SK-N-SH (cell line): ENCODE results near the gene ADAMTS2. TPM values are rescaled to one million over a fixed set of nuclear protein-coding genes. Genes with fewer than 3 reads are reported as not detected.

Experiments
- CTCF ChIA-PET: fragments of 300-600, 350-600 bp; formaldehyde crosslinking; extraction: SDS; loops from one replicate; lab custom pipeline; 2021; lab: Yijun Ruan, JAX
- POLR2A ChIA-PET: fragments of 350-600 bp; sonication (Branson Sonifier 250); formaldehyde crosslinking; extraction: SDS; loops from one replicate; lab custom pipeline; 2020; ENCODE audit warnings: antibody characterized with exemption, inconsistent platforms; lab: Yijun Ruan, JAX
- DNase-seq: peaks from one replicate; pipeline ENCODE4 v3.0.0; 2012
- H2AFZ ChIP-seq: fragments of 200-600 bp; sonication (generic); 2 replicates; pipeline ENCODE4 v1.8.1; 2016; ENCODE audit warnings: antibody characterized with exemption, mild to moderate bottlenecking, low read depth
- H3F3A ChIP-seq: fragments of 200-600 bp; sonication (generic); replicated peaks from 2 replicates; pipeline ENCODE3; 2016; ENCODE audit warnings: antibody characterized with exemption, mild to moderate bottlenecking; ENCODE audit not compliant: insufficient read depth
- H3K27ac ChIP-seq, 2 experiments: fragments of 200-500 bp in 1 of 2; fragments of 200-600 bp in 1 of 2; sonication (Bioruptor generic) in 1 of 2; sonication (generic), shearing (Covaris generic) in 1 of 2; 2 replicates each; pipeline versions ENCODE4 v1.5.1 to v1.6.1; 2014 to 2016; ENCODE audit warnings: low read depth in 2 of 2, inconsistent platforms in 1 of 2, low read length in 1 of 2, mild to moderate bottlenecking in 1 of 2, mixed read lengths in 1 of 2
- H3K27me3 ChIP-seq: fragments of 200-600 bp; sonication (generic), shearing (Covaris generic); 2 replicates; pipeline ENCODE4 v1.6.1; 2016; ENCODE audit warnings: mixed run types; ENCODE audit not compliant: insufficient read depth
- H3K36me3 ChIP-seq, 2 experiments: fragments of 200-500 bp in 1 of 2; fragments of 200-600 bp in 1 of 2; sonication (Bioruptor generic) in 1 of 2; sonication (generic) in 1 of 2; replicated peaks in 1 of 2; 2 replicates each; pipeline versions ENCODE3 to v1.5.1; 2014 to 2016; ENCODE audit warnings: low read length in 1 of 2, mild to moderate bottlenecking in 1 of 2; ENCODE audit not compliant: insufficient read depth in 2 of 2, control insufficient read depth in 1 of 2
- H3K4me1 ChIP-seq, 2 experiments: fragments of 200-500 bp in 1 of 2; fragments of 200-600 bp in 1 of 2; sonication (Bioruptor generic) in 1 of 2; sonication (generic), shearing (Covaris generic) in 1 of 2; 2 replicates each; pipeline versions ENCODE4 v1.5.1 to v1.6.1; 2014 to 2016; ENCODE audit warnings: low read depth in 1 of 2, low read length in 1 of 2, mixed run types in 1 of 2; ENCODE audit not compliant: insufficient read depth in 2 of 2, control insufficient read depth in 1 of 2
- H3K4me2 ChIP-seq: fragments of 200-600 bp; sonication (generic), shearing (Covaris generic); 2 replicates; pipeline ENCODE4 v1.6.1; 2017; ENCODE audit warnings: mixed run types
- H3K4me3 ChIP-seq, 2 experiments: fragments of 200-500 bp in 1 of 2; fragments of 200-600 bp in 1 of 2; sonication (Bioruptor generic) in 1 of 2; sonication (generic), shearing (Covaris generic) in 1 of 2; 2 replicates each; pipeline versions ENCODE4 v1.5.1 to v1.8.1; 2014 to 2016; ENCODE audit warnings: low read depth in 2 of 2, inconsistent platforms in 1 of 2, low read length in 1 of 2, mild to moderate bottlenecking in 1 of 2, mixed read lengths in 1 of 2, moderate library complexity in 1 of 2
- H3K79me2 ChIP-seq: fragments of 200-600 bp; sonication (generic); 2 replicates; pipeline ENCODE4 v1.8.1; 2017; ENCODE audit warnings: mild to moderate bottlenecking; ENCODE audit not compliant: insufficient read depth
- H3K9ac ChIP-seq: fragments of 200-600 bp; sonication (generic); 2 replicates; pipeline ENCODE4 v1.6.1; 2017; ENCODE audit warnings: mixed run types
- H3K9me2 ChIP-seq: fragments of 200-600 bp; sonication (generic); 2 replicates; pipeline ENCODE4 v1.6.1; 2017; ENCODE audit warnings: mixed run types
- H3K9me3 ChIP-seq: fragments of 200-600 bp; sonication (generic); 2 replicates; pipeline ENCODE4 v1.6.1; 2017; ENCODE audit warnings: mixed run types, mild to moderate bottlenecking, moderate library complexity
- H4K20me1 ChIP-seq: fragments of 200-600 bp; sonication (generic); 2 replicates; pipeline ENCODE4 v1.6.1; 2017; ENCODE audit warnings: mild to moderate bottlenecking, mixed run types; ENCODE audit not compliant: insufficient read depth
- CHD2 ChIP-seq: fragments of 150-350 bp; IDR thresholded peaks from 2 replicates; pipeline ENCODE4 v1.6.1; 2018; ENCODE audit warnings: low read length; ENCODE audit not compliant: partially characterized antibody
- EP300 ChIP-seq, 2 experiments: IDR thresholded peaks; 2 replicates each; pipeline versions ENCODE4 v1.4.0 to v1.6.1; 2012; ENCODE audit warnings: borderline replicate concordance in 1 of 2, low read depth in 1 of 2, low read length in 1 of 2
- EZH2phosphoT487 ChIP-seq: fragments of 200-600 bp; sonication (generic); IDR thresholded peaks from 2 replicates; pipeline ENCODE4 v1.6.1; 2017; ENCODE audit warnings: low read depth, mixed run types, mild to moderate bottlenecking, antibody characterized with exemption, moderate library complexity, borderline replicate concordance
- GABPA ChIP-seq: IDR thresholded peaks from 2 replicates; pipeline ENCODE4 v1.4.0; 2012; ENCODE audit warnings: low read depth, mild to moderate bottlenecking
- GATA2 ChIP-seq: sonication (generic); formaldehyde crosslinking; IDR thresholded peaks from 2 replicates; pipeline ENCODE4 v1.5.0; 2020; ENCODE audit warnings: mild to moderate bottlenecking, missing genetic modification reagents
- JUND ChIP-seq: IDR thresholded peaks from 2 replicates; pipeline ENCODE4 v1.4.0; 2012
- MEF2A ChIP-seq: IDR thresholded peaks from 2 replicates; pipeline ENCODE4 v1.4.0; 2012; ENCODE audit warnings: low read depth, borderline replicate concordance
- MXI1 ChIP-seq: IDR thresholded peaks from 2 replicates; pipeline ENCODE4 v1.6.1; 2012; ENCODE audit warnings: mild to moderate bottlenecking, low read depth, low read length, improper control_type of control experiment
- NRF1 ChIP-seq: IDR thresholded peaks from 2 replicates; pipeline ENCODE4 v1.6.1; 2012; ENCODE audit warnings: low read depth, mild to moderate bottlenecking, low read length
- POLR2AphosphoS5 ChIP-seq: IDR thresholded peaks from 2 replicates; pipeline ENCODE4 v1.6.1; 2012; ENCODE audit warnings: low read depth, low read length
- RCOR1 ChIP-seq: fragments of 150-350 bp; IDR thresholded peaks from 2 replicates; pipeline ENCODE4 v1.6.1; 2017; ENCODE audit warnings: antibody characterized with exemption, low read length
- RFX5 ChIP-seq: IDR thresholded peaks from 2 replicates; pipeline ENCODE4 v1.6.1; 2012; ENCODE audit warnings: mild to moderate bottlenecking, improper control_type of control experiment, low read length
- SIN3A ChIP-seq: IDR thresholded peaks from 2 replicates; pipeline ENCODE4 v1.6.1; 2012; ENCODE audit warnings: low read depth, mild to moderate bottlenecking, low read length, moderate library complexity, borderline replicate concordance
- SMC3 ChIP-seq: IDR thresholded peaks from 2 replicates; pipeline ENCODE4 v1.6.1; 2012; ENCODE audit warnings: low read depth, low read length, improper control_type of control experiment
- TCF12 ChIP-seq: IDR thresholded peaks from 2 replicates; pipeline ENCODE4 v1.4.0; 2012
- TEAD4 ChIP-seq: IDR thresholded peaks from 2 replicates; pipeline ENCODE4 v1.4.0; 2012; ENCODE audit warnings: mild to moderate bottlenecking, borderline replicate concordance; ENCODE audit not compliant: insufficient read depth
- WGBS: methylation state at CpG from one replicate; pipeline ENCODE4 v1.1.6; 2017; ENCODE audit warnings: low lambda C conversion rate; 5-methylcytosine and 5-hydroxymethylcytosine counted together
- polyA plus RNA-seq, 3 experiments: library from polyadenylated mRNA; depleted of rRNA; stranded (reverse); fragments of >200 nt; gene quantifications; 2 replicates each; pipeline ENCODE4 v1.2.3, GENCODE V29; 2012
- TF ChIP-seq, protein P1 (sequence below): IDR thresholded peaks from 2 replicates; pipeline ENCODE4 v1.4.0; 2012; ENCODE audit warnings: low read depth
- TF ChIP-seq, protein P2 (sequence below): IDR thresholded peaks from 2 replicates; pipeline ENCODE4 v1.6.1; 2012; ENCODE audit warnings: mild to moderate bottlenecking, low read depth, low read length, moderate library complexity
- TF ChIP-seq, protein P3 (sequence below): IDR thresholded peaks from 2 replicates; pipeline ENCODE4 v1.4.0; 2012; ENCODE audit warnings: low read depth, borderline replicate concordance

ADAMTS2 gene
- polyA plus RNA-seq, 1 of the 3 experiments (the other 2 are of a cell fraction) = 0.12 TPM

GRCh38 chr5:179180061-179180610 lies 165.1 kb downstream of the ADAMTS2 start:
- Histone ChIP-seq H4K20me1 (no peaks in the 10 kb centered on the region), H3K79me2 (no peaks in the 10 kb centered on the region), H3K27ac (no peak overlapping the region), H3K4me2 (no peak overlapping the region), H3K27me3 (no peaks in the 10 kb centered on the region), H3F3A (no peaks in the 10 kb centered on the region), H3K4me3 (no peak overlapping the region), H3K36me3 (no peaks in the 10 kb centered on the region), H2AFZ (no peak overlapping the region), H3K4me1 (peaks cover 0 to 2% of the 10 kb centered on the region in 2 experiments; a peak in 1 of 4 replicates), H3K9ac (no peak overlapping the region), H3K9me3 (no peaks in the 10 kb centered on the region), H3K9me2 (no peaks in the 10 kb centered on the region)
- no peak for DNase-seq
- 59% methylated on average over 14 of the region's 16 CpGs for WGBS
- ChIA-PET POLR2A (no interaction called here), CTCF (interaction anchor here (1.6 kb wide), 1 partner anchor 94 kb away, joined by 3 read pairs; no protein-coding TSS in a partner anchor)
- TF ChIP-seq NRF1 (no peak), TEAD4 (no peak), GABPA (no peak), SMC3 (no peak), RCOR1 (no peak), TCF12 (no peak), SIN3A (no peak), CHD2 (no peak), EZH2phosphoT487 (no peak), MEF2A (no peak), EP300 (IDR thresholded peaks at IDR 0.05; ENCODE audit: borderline replicate concordance in 1 of 2, low read depth in 1 of 2, low read length in 1 of 2) (no peak), POLR2AphosphoS5 (no peak), MXI1 (no peak), RFX5 (no peak), GATA2 (CRISPR knock-in tag) (no peak), JUND (no peak)
- TF ChIP-seq, protein P1, sequence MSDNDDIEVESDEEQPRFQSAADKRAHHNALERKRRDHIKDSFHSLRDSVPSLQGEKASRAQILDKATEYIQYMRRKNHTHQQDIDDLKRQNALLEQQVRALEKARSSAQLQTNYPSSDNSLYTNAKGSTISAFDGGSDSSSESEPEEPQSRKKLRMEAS = no peak
- TF ChIP-seq, protein P2, sequence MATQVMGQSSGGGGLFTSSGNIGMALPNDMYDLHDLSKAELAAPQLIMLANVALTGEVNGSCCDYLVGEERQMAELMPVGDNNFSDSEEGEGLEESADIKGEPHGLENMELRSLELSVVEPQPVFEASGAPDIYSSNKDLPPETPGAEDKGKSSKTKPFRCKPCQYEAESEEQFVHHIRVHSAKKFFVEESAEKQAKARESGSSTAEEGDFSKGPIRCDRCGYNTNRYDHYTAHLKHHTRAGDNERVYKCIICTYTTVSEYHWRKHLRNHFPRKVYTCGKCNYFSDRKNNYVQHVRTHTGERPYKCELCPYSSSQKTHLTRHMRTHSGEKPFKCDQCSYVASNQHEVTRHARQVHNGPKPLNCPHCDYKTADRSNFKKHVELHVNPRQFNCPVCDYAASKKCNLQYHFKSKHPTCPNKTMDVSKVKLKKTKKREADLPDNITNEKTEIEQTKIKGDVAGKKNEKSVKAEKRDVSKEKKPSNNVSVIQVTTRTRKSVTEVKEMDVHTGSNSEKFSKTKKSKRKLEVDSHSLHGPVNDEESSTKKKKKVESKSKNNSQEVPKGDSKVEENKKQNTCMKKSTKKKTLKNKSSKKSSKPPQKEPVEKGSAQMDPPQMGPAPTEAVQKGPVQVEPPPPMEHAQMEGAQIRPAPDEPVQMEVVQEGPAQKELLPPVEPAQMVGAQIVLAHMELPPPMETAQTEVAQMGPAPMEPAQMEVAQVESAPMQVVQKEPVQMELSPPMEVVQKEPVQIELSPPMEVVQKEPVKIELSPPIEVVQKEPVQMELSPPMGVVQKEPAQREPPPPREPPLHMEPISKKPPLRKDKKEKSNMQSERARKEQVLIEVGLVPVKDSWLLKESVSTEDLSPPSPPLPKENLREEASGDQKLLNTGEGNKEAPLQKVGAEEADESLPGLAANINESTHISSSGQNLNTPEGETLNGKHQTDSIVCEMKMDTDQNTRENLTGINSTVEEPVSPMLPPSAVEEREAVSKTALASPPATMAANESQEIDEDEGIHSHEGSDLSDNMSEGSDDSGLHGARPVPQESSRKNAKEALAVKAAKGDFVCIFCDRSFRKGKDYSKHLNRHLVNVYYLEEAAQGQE = no peak
- TF ChIP-seq, protein P3, sequence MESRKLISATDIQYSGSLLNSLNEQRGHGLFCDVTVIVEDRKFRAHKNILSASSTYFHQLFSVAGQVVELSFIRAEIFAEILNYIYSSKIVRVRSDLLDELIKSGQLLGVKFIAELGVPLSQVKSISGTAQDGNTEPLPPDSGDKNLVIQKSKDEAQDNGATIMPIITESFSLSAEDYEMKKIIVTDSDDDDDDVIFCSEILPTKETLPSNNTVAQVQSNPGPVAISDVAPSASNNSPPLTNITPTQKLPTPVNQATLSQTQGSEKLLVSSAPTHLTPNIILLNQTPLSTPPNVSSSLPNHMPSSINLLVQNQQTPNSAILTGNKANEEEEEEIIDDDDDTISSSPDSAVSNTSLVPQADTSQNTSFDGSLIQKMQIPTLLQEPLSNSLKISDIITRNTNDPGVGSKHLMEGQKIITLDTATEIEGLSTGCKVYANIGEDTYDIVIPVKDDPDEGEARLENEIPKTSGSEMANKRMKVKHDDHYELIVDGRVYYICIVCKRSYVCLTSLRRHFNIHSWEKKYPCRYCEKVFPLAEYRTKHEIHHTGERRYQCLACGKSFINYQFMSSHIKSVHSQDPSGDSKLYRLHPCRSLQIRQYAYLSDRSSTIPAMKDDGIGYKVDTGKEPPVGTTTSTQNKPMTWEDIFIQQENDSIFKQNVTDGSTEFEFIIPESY = no peak
